PC-9 (cell line): Measurements from ENCODE around the gene PDZRN4. TPM values are rescaled to one million over a fixed set of nuclear protein-coding genes. Genes with fewer than 3 reads are reported as not detected.

Source experiments
- BruUV-seq: library from RNA; stranded (reverse); fragments of 400-500 nt; replicated peaks from 2 replicates; lab custom pipeline; 2021; lab: Mats Ljungman, UMichigan
- CTCF ChIA-PET: fragments of 300-600 bp; sonication (Branson Sonifier 250); formaldehyde crosslinking; loops from one replicate; lab custom pipeline; 2022; ENCODE audit warnings: antibody characterized with exemption; lab: Charles Lee
- POLR2A ChIA-PET: fragments of 300-600 bp; sonication (Branson Sonifier 250); formaldehyde crosslinking; loops from one replicate; lab custom pipeline; 2022; ENCODE audit warnings: antibody characterized with exemption; ENCODE audit not compliant: unreplicated experiment; lab: Charles Lee
- DNase-seq, 2 experiments: peaks; one replicate each; pipeline versions ENCODE4 v3.0.0 to v3.0.0-alpha.2; 2015 to 2022; ENCODE audit warnings: mixed read lengths in 1 of 2
- H2AFZ ChIP-seq: fragments of 200-600 bp; sonication (generic); 2 replicates; pipeline ENCODE4 v1.8.1; 2017; ENCODE audit warnings: antibody characterized with exemption
- H3F3A ChIP-seq: fragments of 200-600 bp; sonication (generic); 2 replicates; pipeline ENCODE4 v1.8.1; 2017; ENCODE audit warnings: antibody characterized with exemption, mild to moderate bottlenecking, low read depth; ENCODE audit not compliant: insufficient read depth
- H3K27ac ChIP-seq: fragments of 200-600 bp; sonication (generic); 2 replicates; pipeline ENCODE4 v1.6.1; 2016; ENCODE audit warnings: mixed run types
- H3K27me3 ChIP-seq: fragments of 200-600 bp; sonication (generic); 2 replicates; pipeline ENCODE4 v1.6.1; 2016; ENCODE audit warnings: low read depth, mixed run types; ENCODE audit not compliant: insufficient read depth
- H3K36me3 ChIP-seq: fragments of 200-600 bp; sonication (generic); 2 replicates; pipeline ENCODE4 v1.6.1; 2016; ENCODE audit warnings: low read depth, mixed run types
- H3K4me1 ChIP-seq: fragments of 200-600 bp; sonication (generic); replicated peaks from 2 replicates; pipeline ENCODE4 v1.6.1; 2016; ENCODE audit warnings: mixed run types; ENCODE audit not compliant: insufficient read depth
- H3K4me2 ChIP-seq: fragments of 200-600 bp; sonication (generic); 2 replicates; pipeline ENCODE4 v1.6.1; 2017; ENCODE audit warnings: mixed run types
- H3K4me3 ChIP-seq: fragments of 200-600 bp; sonication (generic); 2 replicates; pipeline ENCODE4 v1.6.1; 2016; ENCODE audit warnings: mixed run types
- H3K79me2 ChIP-seq: fragments of 200-600 bp; sonication (generic); 2 replicates; pipeline ENCODE4 v1.6.1; 2017; ENCODE audit warnings: low read depth, mixed run types
- H3K9me2 ChIP-seq: fragments of 200-600 bp; sonication (generic); 2 replicates; pipeline ENCODE4 v1.8.1; 2017; ENCODE audit warnings: mild to moderate bottlenecking; ENCODE audit not compliant: insufficient read depth
- H3K9me3 ChIP-seq: fragments of 200-600 bp; sonication (generic); 2 replicates; pipeline ENCODE4 v1.8.1; 2016; ENCODE audit warnings: low read depth; ENCODE audit not compliant: insufficient read depth
- H4K20me1 ChIP-seq: fragments of 200-600 bp; sonication (generic); 2 replicates; pipeline ENCODE4 v1.8.1; 2017; ENCODE audit not compliant: insufficient read depth
- CTCF ChIP-seq: fragments of 200-600 bp; sonication (generic); conservative IDR thresholded peaks from 2 replicates; pipeline ENCODE4 v1.6.1; 2017; ENCODE audit warnings: mixed run types, antibody characterized with exemption, mild to moderate bottlenecking, moderate library complexity
- EZH2 ChIP-seq: fragments of 200-600 bp; sonication (generic); IDR thresholded peaks from 2 replicates; pipeline ENCODE4 v1.8.0; 2017; ENCODE audit warnings: antibody characterized with exemption, low read depth
- intact Hi-C: fragments of 100-400 bp; cut with micrococcal nuclease; formaldehyde crosslinking; loops from one replicate; pipeline ENCODE4 v1.10.0; 2022; ENCODE audit not compliant: unreplicated experiment
- total RNA-seq: library from RNA; stranded (reverse); gene quantifications from 2 replicates; pipeline ENCODE4 v1.2.3, GENCODE V29; 2021

Gene PDZRN4
- total RNA-seq, 1 experiment from 2014 or later, result not detected

GRCh38 chr12:41327096-41327895 is 139.2 kb downstream of the PDZRN4 start:
- TF ChIP-seq EZH2 (no peak), CTCF (no peak)
- H3K79me2 ChIP-seq, result no peaks in the 10 kb centered on the region
- BruUV-seq, result no TSS peak
- POLR2A ChIA-PET, result no interaction called here
- H3K4me1 ChIP-seq, result no peaks in the 10 kb centered on the region
- intact Hi-C loops, result no loop called here
- no peak overlapping the region for H3K4me3 ChIP-seq
- H3K27me3 ChIP-seq, result no peaks in the 10 kb centered on the region
- H3K36me3 ChIP-seq, result no peaks in the 10 kb centered on the region
- H3K4me2 ChIP-seq, result no peak overlapping the region
- no peak for DNase-seq
- H3K9me2 ChIP-seq, result no peaks in the 10 kb centered on the region
- H3F3A ChIP-seq, result no peaks in the 10 kb centered on the region
- no peak overlapping the region for H2AFZ ChIP-seq
- CTCF ChIA-PET, result no interaction called here
- H4K20me1 ChIP-seq, result no peaks in the 10 kb centered on the region
- H3K27ac ChIP-seq, result no peak overlapping the region
- no peaks in the 10 kb centered on the region for H3K9me3 ChIP-seq

GRCh38 chr12:41333974-41334373 is 145.9 kb downstream of the PDZRN4 start:
- ChIA-PET POLR2A (no interaction called here), CTCF (no interaction called here)

GRCh38 chr12:41334390-41334789 is 146.3 kb downstream of the PDZRN4 start:
- no peak for DNase-seq
- no TSS peak for BruUV-seq
- Histone ChIP-seq H4K20me1 (no peaks in the 10 kb centered on the region), H3K4me1 (no peaks in the 10 kb centered on the region), H3K79me2 (no peaks in the 10 kb centered on the region), H3F3A (no peaks in the 10 kb centered on the region), H3K9me2 (no peaks in the 10 kb centered on the region; the same call in 1 of the 2 replicates), H3K36me3 (no peaks in the 10 kb centered on the region), H3K4me3 (no peak overlapping the region), H3K27me3 (no peaks in the 10 kb centered on the region), H2AFZ (no peak overlapping the region), H3K9me3 (no peaks in the 10 kb centered on the region), H3K27ac (no peak overlapping the region), H3K4me2 (no peak overlapping the region)
- ChIA-PET POLR2A (no interaction called here), CTCF (no interaction called here)
- TF ChIP-seq EZH2, result no peak
- TF ChIP-seq CTCF, result no peak
- intact Hi-C loops, result no loop called here

More at GRCh38 chr12:41333974-41334373, 145.9 kb downstream of the PDZRN4 start:
- Histone ChIP-seq H3K4me3 (no peak overlapping the region), H3F3A (no peaks in the 10 kb centered on the region), H3K27me3 (no peaks in the 10 kb centered on the region), H3K27ac (no peak overlapping the region), H3K36me3 (no peaks in the 10 kb centered on the region), H4K20me1 (no peaks in the 10 kb centered on the region), H3K4me1 (no peaks in the 10 kb centered on the region), H3K9me2 (no peaks in the 10 kb centered on the region; the same call in 1 of the 2 replicates), H2AFZ (no peak overlapping the region), H3K4me2 (no peak overlapping the region), H3K79me2 (no peaks in the 10 kb centered on the region), H3K9me3 (no peaks in the 10 kb centered on the region)
- no peak for DNase-seq
- BruUV-seq, result no TSS peak
- intact Hi-C loops, result no loop called here
- no peak for TF ChIP-seq EZH2
- no peak for TF ChIP-seq CTCF
